HG03066 (cell line): ENCODE results near the gene CACNA1C.

Source experiments
- ATAC-seq: cut with Tn5 transposase; IDR thresholded peaks from one replicate; pipeline ENCODE4 v1.9.1; 2021; ENCODE audit warnings: low read depth; ENCODE audit not compliant: unreplicated experiment

The CACNA1C gene

DNA sequence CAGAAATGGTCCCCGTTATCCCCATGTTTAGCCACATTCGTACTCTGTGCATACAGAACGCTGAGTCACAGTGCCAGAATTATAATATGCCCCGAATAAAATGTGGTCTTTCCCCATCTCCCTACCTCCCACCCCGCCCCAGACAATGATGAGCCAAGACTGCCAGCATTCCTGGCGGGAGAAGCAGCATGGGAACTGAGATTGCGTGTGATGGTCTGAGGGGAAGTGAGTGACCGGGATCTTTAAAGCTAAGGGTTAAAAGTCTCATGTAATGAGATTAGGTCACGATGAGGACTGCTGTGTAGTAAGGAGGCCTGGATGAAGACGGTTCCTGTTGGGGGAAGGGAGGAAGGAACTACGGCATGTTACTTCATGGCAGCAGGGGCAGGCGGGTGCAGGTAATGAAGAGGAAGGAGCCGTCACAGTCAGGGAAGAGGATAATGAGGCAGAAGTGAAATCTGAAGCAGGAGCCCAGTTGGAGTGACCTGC lies 498.7 kb downstream of the CACNA1C start:
- ATAC-seq = no peak

DNA sequence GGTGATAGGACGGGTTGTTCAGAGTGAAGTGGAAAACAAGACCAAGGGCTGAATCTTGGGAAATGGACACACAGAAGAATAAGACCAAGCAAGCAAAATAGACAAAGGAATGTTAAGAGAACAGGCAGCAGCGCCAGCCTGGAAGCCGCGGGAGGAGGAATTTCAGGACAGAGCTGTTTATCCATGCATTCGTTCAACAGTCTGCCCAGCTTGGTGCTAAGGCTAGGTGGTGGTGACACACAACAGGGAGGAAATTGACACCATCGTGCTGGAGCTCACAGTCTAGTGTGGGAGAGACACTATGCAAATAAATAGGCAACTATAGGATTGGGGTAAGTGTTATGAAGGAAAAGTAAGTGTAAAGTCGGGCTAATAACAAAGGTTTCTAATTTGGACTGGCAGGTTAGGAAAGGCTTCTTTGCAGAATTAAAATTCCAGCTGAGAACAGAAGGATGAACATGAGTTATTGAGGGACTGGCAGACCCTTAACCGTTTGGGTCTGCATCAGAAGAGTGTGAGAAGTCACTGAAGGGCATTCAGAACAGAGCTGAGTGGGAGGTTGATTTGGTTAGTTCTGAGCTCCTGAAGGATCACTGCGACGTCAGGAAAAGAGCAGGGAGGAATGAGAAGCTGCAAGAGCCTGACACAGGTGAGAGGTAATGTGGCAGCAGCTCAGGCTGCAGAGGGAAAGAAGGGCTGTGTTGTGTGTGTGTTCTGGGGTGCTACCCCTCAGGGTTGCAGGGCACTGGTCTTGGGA lies 499.4 kb downstream of the CACNA1C start:
- no peak for ATAC-seq

DNA sequence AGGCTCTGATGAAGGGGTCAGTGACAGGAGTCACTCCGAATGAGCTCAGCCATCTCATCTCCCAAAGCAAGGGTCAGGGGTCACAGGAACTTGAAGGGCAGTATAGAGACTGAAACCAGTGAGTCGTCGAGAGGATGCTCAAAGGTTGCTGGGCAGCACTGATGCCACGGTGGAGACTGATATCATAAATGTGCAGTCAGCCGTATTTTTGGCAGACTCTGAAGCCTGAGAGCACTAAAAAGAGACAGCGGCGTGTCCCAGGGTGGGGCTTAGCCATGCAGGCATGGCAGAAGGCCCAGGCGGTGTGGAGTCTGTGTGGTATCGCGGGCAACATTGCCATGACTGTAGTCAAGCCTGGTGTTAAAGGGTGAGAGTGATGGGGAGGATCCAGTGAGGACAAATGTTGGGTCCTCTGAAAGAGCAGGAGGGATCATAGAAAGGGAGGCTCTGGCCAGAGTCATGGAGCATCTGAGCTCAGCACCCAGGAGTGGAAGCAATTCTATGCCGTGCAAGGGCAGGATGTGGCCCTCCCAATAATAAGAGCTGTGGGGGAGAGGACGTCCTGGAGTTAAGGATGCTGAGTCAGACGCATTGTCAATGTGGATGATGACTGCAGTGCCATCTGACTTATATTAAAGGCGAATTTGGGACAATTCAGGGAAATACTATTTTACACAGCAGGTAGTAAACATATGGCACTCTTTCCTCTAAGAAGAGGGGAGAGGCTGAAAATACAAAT lies 500.8 kb downstream of the CACNA1C start:
- no peak for ATAC-seq

DNA sequence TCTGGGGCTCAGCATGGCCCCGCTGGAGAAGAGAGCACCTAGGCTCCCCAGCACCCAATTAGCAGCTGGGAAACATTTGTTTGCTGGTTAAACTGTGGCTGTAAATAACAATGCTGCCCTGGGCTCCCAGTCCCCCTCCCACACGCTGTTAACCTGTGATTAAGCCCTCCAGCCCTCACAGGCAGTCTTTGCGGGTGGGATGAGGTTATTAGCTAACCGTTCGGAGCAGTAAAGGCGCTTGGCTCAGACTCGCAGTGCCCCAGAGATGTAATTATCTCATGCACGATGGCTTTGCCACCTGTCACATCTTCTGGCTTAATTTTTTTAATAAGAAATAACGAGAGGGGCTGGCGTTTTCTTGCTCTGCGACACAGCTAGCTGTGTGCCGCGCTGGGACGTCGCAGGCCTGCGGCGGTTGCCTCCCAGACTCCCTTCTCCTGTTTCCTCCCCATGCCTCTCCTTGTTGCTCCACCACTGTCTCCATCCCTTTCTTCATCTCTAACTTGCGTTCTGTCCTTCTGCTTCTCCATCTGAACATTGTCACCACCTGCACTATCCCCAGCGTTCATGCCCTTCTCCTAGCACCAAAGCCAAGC lies 502.8 kb downstream of the CACNA1C start:
- no peak for ATAC-seq

DNA sequence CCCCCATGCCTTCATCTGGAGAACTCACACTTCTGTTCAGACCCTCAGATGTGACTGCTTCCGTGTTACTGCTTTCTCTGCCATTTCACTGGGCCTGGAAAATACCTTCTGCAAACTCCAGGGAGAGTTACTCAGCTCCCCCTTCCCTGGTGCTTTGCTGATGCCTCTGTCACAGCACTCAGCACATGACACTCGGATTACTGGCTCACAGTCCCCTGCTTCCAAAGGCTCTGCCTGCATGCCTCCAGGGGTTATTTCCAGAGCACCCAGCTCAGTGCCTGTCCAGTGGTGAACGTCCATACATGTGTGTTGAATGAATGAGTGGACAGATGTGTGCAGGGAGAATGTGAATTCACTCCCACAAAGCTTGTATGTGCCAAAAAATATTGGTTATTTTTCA lies 504.8 kb downstream of the CACNA1C start:
- no peak for ATAC-seq

DNA sequence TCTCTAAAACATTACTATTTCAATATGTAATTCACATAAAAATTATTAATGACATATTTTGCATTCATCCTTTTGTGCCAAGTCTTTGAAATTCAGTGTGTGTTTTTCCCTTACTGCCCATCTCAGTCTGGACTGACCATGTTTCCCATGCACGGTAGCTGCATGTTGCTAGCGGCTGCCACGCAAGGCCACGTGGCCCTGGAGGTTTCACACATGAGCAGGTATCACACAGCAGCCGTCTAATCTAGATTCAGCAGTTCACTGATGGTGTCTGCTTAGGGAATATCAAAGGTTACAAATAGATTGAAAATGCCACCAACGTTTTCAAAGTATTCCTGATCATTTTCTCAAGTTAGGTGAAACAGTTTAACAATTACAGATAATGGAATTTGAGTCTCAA lies 507.1 kb downstream of the CACNA1C start:
- ATAC-seq = no peak

DNA sequence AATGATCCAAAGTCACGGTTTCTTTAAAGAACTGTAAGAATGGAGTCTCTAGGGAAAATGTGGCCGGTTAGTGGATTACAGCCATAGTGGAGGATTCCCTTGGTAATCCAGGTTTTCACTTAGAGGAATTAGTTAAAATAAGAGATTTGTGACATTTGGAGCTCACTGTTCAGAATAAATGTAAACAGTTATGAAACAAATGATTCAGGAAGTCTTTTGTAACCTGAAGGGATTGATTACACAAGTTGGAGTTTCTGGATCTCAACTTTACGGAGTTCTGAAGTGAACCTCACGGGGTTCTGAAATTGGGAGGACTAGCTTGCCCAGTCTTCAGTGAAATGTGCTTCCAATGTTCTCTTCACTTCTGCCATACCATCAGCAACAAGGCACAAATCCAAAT lies 507.6 kb downstream of the CACNA1C start:
- no peak for ATAC-seq

DNA sequence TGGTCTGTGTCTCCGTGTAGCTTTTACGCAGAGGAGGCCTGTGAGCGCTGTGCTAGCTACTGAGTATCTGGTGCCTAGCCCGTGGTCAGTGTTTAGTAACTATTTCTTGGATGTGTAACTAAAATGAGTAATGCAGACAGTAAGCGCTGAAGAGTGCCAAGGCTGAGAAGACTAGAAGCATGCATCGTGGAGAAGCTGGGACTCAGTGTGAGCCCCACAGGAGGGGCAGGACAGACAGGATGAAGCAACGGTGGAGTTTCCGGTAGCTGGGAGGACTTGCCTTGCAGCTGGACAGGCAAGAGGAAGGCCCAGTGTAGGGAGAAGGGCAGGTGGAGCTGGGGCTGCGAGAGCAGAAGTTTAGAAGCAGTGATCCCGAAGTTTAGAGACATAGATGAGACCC lies 508.6 kb downstream of the CACNA1C start:
- ATAC-seq = no peak

DNA sequence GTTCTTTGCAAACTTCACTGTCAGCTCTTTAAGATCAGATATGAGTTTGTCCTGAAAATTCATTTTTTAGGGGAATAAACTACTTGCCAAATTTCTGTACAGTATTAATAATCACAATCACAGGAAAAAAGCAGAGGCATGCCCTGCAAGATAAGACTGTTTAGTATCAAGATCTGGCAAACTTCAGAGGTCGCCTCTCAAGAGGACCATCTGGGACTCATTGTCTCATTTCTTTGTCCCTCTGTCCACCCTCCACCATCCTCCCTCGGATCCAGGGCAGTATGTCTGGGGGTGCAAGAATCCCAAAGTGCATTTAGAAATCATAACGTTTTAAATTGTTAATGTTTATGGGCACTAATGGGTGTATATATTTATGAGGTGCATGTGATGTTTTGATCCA lies 509.6 kb downstream of the CACNA1C start:
- no peak for ATAC-seq

DNA sequence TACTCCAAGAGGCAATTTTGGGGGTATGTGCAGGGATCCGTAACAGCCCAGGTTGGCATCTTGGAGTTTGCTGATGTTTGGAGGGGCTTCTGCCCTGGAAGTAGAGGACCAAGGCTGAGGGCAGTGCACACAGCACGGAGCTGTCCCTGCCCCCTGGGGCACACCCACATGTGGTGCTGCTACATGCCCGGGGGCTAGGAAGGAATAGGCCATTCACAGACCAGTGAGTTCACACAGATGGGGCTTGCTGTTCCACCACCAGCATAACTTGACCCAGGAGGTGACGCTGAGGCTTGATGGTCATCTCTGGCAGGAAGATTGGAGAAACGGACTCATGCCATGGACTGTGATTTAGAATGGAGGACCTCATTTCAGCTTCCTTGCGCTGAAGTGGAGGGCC lies 510.9 kb downstream of the CACNA1C start:
- no peak for ATAC-seq

DNA sequence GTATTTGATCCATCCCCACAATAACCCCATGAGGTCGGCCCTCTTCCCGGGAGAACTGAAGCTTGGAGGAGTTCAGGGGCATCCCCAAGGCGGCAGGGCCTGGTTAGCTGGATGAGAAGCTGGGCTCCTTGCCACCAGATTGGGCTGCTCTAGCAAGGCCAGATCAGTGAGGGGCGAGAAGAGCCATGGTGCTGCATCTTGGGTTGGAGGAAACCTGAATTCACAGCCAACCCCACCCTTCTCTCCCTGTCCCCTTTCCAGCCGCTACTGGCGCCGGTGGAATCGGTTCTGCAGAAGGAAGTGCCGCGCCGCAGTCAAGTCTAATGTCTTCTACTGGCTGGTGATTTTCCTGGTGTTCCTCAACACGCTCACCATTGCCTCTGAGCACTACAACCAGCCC lies 513.4 kb downstream of the CACNA1C start:
- ATAC-seq = no peak

DNA sequence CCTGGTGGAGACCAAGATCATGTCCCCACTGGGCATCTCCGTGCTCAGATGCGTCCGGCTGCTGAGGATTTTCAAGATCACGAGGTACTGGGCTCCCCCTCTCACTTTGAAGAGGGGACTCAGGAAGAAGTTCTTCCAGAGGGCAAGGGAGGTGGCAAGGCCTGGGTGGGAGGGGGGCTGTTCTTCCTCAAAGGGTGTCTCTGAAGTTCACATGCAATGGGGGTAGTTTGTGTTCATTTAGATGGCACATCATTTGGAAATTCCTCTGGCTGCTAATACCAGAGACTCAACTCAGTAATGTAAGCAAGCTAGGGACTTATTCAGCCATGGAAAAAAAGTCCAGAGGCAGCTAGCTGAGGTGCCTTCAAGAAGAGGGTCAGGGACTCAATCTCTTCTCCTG lies 514.9 kb downstream of the CACNA1C start:
- no peak for ATAC-seq

DNA sequence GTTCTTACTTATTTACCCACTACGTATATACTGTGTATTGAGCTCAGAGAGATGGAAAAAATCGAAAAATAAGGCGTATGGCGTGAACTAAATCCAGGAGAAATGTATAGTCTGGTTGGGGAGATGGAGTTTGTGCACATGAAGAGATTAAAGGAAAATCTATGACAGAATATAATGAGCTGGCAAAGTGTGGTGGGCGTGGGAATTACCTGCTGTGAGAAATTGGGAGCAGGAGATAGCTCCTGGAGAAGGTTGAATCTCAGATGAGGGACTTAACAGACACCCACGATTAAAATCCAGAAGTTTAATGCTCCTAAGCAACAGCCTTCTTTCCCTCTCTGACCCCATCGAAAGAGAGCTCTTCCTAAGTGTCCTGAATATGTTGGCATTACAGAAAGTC lies 517.8 kb downstream of the CACNA1C start:
- no peak for ATAC-seq

DNA sequence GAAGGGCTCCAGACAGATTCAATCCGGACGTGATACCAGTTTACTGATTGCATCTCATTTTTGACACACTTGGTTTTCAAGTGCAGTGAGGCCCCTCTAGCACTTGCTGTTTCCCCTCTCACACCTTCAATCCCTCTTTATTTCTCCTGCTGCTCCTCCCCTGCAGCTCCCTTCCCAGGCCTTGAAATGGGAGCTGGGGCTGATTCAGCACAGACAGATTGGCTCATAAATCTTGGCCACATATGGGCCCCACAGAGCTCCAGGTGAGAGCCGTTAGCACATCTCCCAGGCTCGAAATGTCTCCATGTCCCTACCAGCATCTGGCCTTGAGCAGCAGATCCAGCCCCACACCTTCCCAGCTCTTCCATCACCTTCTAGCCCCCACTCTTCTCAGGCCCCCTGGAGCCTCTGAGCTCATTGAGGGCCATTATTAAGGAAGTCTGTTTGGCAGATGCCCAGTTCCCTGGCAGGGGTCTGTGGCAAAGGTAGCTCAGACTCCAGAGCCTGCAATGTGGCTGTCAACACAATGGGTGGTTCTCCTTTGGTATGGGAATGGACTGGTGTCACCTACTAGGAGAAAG lies 521.7 kb downstream of the CACNA1C start:
- ATAC-seq = no peak

DNA sequence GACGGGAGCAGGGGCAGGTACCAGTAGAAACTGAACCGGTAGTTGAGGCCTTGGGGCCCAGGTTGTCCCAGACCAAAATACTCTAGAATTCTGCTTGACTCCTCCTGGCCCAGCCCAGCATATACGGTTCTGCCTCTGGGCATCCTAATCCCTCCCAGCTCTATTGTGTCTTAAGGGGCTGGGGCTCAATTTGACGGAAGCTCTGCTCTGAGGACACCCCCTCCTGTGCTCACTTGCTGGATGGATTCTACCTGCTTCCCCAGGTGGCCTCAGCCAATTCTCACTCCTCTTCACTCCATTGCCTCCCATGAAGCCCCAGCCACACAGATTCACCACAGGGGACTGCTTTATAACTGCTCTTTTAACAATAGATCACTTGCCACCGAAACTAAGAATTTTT lies 522.5 kb downstream of the CACNA1C start:
- ATAC-seq = no peak

DNA sequence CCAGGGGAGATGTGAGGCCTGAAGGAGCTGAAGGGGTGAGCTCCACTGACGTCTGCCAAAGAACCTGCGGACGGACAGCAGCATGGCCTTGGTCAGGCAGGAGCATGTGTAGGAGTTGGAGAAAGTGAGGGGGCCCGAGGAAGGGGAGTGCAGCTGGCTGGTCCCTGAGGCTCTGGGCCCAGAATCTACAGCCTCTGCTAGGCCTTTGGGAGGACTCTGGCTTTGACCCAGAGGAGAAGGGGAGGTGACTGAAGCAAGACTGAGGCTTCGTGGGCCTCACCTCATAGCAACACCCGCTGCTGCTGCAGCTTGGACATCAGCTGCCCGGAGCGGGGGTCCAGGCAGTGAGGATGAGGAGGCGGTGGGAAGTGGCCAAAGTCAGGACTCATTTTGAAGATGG lies 525.4 kb downstream of the CACNA1C start:
- ATAC-seq = no peak

DNA sequence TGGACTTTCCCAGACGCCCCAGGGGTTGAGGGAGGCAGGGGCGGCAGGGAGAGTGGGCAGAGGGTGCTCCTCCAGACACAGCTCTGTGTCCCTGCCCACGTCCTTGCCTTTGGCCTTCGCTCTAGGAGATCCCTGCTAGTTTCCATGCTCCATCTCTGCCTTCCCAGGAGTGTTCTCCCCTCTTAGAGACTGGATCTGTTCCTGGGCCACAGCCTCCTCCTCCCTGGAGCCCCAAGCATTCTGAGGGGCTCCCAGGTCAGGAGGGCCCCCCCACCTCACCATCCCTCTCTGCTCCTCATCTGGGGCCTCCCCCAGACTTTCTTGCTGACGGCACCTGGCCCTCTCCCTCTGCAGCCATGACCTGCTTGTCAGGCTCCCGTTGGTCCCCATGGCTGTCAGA lies 526.0 kb downstream of the CACNA1C start:
- ATAC-seq = no peak

DNA sequence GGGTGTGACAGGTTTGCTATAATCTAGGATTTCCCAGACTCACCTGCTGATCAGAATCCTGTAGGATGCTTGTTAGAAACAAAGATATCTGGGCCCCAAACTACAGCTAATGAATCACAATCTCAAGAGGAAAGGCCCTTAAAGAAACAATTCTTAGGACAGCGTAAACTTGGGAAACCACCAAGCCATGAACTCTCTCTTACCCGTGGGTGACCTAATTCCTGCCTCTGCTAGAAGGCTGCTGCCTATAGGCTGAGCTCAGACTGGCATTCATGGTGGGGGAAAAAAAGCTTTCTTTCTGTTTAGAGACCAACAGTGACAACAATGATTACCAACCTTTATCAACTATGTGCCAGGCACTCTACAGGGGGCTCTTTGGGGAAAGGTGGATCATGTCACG lies 528.0 kb downstream of the CACNA1C start:
- no peak for ATAC-seq

DNA sequence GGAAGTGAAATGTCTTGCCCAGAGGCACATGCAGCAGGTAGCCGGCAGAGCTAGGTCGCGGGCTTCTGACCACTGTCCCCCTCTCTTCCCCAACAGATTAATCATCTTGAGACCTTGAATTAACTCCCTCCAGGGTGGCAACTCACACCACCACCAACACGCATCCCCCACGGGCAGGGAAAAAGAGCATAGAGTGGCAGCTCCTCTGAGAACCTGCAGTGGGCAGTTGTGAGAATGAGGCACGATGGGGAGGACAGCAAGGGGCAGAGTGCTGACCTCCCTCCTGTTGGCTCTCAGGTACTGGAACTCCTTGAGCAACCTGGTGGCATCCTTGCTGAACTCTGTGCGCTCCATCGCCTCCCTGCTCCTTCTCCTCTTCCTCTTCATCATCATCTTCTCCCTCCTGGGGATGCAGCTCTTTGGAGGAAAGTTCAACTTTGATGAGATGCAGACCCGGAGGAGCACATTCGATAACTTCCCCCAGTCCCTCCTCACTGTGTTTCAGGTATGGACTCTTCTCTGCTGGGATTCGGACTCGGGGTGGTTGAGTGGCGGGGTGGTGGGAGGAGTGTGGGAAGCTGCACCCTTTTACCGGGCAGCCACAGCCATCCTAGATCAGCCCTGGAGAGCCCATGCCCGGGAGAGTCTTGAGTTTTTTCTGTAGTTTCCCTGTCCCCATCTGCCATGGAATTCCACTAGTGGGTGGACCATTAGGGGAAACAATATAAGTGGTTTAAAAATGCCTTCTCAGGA lies 528.7 kb downstream of the CACNA1C start:
- no peak for ATAC-seq

DNA sequence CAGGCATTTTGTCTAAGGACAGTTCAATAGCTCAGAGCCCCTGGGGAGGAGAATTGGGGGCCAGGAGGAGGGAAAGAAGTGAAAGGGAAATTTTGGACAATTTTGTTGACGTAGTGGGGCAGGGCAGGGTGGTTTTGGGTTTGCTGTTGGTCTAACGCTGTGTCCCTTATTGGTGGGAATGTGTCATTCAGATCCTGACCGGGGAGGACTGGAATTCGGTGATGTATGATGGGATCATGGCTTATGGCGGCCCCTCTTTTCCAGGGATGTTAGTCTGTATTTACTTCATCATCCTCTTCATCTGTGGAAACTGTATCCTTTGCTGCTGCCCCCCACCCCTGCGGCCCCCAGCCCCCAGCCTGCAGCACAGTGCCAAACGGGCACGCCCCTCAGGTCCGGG lies 529.8 kb downstream of the CACNA1C start:
- no peak for ATAC-seq

DNA sequence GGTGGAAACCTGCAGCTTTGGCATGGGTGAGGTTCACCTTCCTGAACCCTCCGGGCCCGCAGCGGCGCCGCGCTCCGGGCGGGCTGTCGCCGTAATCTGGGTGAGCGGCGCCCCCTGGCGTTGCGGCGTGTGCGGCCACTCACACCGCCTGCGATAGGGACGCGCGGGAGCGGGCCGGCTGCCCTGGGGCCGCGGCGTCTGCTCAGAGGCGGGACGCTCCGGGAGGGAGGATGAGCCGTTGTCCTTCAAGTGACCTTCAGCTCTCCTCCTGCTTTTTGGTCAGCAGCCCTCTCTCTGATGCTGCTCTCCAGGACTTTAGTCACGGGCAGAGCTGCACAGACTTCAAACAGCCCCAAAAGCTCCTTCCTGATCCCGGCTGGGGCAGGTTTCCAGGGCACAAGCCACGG lies 530.3 kb downstream of the CACNA1C start:
- no peak for ATAC-seq
